ENCODE measurements around the gene PTCHD1. TPM values are rescaled to one million over a fixed set of nuclear protein-coding genes. Genes with fewer than 3 reads are reported as not detected.

The PTCHD1 gene
- total RNA-seq, 2 experiments from 2014 or later: not detected

DNA sequence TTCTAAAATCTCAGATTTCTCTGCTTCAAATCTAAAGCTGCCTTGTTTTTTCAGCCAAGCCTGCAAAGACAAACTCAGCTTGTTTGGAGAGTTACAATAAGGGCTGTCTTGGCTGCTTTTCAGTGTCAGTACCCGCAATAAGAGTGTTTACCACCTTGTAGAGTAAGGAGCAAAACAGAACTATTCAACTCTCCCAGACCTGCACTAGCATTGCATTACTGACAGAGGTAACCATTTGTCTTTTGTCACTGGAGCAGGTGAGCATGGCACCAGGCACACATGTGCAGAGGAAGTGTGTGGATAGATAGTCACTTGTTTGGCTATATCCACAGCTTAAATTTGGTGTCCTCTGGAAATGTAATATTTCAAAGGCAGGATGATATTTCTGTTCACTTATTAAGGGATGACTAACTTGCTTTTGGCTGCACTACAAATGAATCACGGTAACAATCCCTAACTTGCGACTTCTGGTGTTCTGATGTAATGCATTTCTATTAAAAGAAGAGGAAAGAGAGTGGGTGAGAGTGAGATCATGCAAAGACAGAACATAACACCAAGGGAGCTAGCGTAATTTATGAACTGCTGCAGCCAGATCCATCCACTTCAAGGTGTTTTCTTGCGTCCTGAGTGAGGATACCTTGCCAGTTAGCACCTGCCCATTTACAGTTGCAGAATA is 38.6 kb downstream of the PTCHD1 start:
- Mint-ChIP-seq H3K9me3 (no peaks in the 10 kb centered on the region), H3K36me3 (ENCODE audit: low read depth) (no peaks in the 10 kb centered on the region), H3K4me1 (no peaks in the 10 kb centered on the region), H3K27me3 (no peaks in the 10 kb centered on the region), H3K27ac (no peak overlapping the region), H3K4me3 (no peak overlapping the region)
- CTCF ChIA-PET: no interaction called here
- POLR2A ChIA-PET: no interaction called here
- DNase-seq: no peak

DNA sequence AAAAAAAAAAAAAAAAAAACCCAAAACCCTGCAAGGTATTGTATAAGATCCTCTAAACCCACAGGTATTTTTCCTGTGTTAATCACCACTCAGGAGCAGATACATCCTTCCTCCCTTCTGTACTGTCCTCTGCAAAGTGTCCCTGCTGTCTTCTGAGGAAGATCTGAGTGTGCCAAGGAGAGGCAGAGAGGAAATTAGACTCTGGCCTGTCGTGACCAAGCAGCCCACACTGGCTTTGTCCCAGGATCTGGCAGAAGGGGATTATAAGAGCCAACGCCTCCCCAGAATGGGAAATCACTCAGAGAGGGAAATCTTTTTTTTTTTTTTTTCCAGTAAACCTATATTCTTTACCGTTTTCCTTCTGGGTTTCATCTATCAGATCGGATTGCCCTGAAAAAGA is 39.6 kb downstream of the PTCHD1 start:
- Mint-ChIP-seq H3K27ac (no peak overlapping the region), H3K9me3 (no peaks in the 10 kb centered on the region)
- POLR2A ChIA-PET: no interaction called here

DNA sequence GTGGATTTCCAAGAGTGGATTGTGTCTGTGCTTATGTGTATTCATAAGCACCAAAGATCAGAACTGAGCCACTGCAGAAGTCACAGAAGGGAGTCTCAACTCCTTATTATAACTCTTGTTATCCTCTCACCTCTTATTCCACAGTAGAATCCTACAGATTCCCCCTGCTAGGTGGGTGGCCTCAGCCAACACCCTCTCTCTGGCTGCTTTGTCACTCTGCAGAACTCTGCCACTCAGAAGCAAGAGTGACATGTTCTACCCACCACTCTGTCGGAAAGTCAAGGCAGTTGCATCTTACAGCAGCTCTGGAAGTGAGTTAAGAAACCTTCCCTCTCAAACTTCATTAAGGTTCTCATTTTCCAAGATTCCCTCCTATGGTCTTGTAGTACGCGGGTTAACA is 41.9 kb downstream of the PTCHD1 start:
- Mint-ChIP-seq H3K9me3 (no peaks in the 10 kb centered on the region), H3K4me3 (no peak overlapping the region), H3K4me1 (no peaks in the 10 kb centered on the region), H3K27ac (no peak overlapping the region), H3K27me3 (peaks cover 2% of the 10 kb centered on the region), H3K36me3 (ENCODE audit: low read depth) (no peaks in the 10 kb centered on the region)
- POLR2A ChIA-PET: no interaction called here
- CTCF ChIA-PET: no interaction called here
- no peak for DNase-seq

More for the DNA sequence above, 39.6 kb downstream of the PTCHD1 start:
- DNase-seq: no peak
- Mint-ChIP-seq H3K4me1 (no peaks in the 10 kb centered on the region), H3K36me3 (ENCODE audit: low read depth) (no peaks in the 10 kb centered on the region), H3K4me3 (no peak overlapping the region), H3K27me3 (no peaks in the 10 kb centered on the region)
- CTCF ChIA-PET: no interaction called here

DNA sequence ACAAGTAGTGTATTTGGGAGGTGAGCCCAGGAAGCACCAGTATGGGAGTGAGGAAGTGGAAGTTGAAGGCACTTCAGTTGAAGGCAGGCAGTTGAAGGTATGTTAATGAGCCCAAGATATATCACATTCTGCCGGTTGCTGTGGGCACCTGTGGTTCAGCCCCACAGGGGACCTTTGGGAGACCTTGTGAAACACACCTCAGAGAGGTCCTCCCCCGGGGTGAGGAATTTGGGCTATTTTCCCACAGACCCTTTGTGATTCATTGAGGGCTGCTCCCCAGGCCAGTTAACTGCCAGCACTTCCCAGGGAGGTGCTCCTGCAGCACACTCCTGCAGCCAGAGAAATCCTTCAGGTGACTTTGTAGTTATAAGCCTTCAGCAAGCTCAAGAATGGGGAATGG is 45.9 kb downstream of the PTCHD1 start:
- H3K4me3 Mint-ChIP-seq: no peak overlapping the region
- no peak overlapping the region for H3K27ac Mint-ChIP-seq
- DNase-seq: no peak
- no peaks in the 10 kb centered on the region for H3K4me1 Mint-ChIP-seq
- ChIA-PET CTCF (no interaction called here), POLR2A (no interaction called here)
- peaks cover 4% of the 10 kb centered on the region for H3K27me3 Mint-ChIP-seq
- H3K36me3 Mint-ChIP-seq (ENCODE audit: low read depth): no peaks in the 10 kb centered on the region
- no peaks in the 10 kb centered on the region for H3K9me3 Mint-ChIP-seq

DNA sequence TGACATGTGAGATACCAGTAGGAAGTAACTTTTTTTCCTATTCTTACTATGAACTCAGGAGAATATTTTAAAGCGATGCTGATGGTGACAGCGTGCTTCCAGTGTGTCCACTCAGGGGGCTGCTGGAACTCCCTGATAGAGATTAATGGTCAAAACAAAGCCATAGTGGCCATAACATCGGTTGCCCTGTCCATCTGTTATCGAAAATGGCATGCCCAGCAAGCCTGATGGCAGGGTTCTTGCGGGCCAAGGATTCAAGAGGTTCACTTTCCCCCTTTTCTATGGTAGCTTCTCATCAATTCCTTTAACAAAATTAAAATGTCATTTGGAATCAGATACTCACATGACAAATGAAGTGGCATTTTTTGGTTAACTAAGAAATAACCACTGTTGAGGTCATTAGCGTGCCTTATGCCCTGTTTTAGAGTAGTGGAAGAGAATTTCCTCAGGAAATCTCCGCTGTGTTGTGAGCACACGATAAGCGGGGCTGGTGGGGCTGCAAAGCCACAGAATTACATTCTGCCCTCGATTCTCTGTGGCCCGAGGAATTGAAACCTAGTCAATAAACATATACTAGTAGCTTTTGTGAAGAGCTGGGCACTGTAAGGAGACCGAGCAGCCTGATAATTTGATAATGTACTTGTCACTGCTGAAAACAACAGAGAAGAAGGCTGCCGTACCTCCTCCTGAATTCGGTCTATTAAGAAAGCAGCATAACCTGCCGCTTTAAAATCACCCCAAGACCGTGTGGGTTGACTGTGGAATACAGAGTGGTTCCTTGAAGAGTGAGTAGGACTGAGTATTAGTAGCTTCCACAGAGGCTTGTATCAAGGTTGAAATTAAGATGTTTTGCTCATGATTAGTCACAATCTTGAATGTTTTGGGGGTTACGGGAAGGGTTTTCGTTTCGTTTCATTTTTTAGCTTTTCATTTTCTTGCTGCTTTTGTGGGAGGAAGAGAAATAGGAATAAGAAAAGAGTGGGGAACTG is 46.7 kb downstream of the PTCHD1 start:
- ChIA-PET CTCF (no interaction called here), POLR2A (no interaction called here)
- no peak overlapping the region for H3K4me3 Mint-ChIP-seq
- H3K27me3 Mint-ChIP-seq: peaks cover 4% of the 10 kb centered on the region
- no peak for DNase-seq
- no peaks in the 10 kb centered on the region for H3K36me3 Mint-ChIP-seq (ENCODE audit: low read depth)
- no peaks in the 10 kb centered on the region for H3K4me1 Mint-ChIP-seq
- no peak overlapping the region for H3K27ac Mint-ChIP-seq
- no peaks in the 10 kb centered on the region for H3K9me3 Mint-ChIP-seq

DNA sequence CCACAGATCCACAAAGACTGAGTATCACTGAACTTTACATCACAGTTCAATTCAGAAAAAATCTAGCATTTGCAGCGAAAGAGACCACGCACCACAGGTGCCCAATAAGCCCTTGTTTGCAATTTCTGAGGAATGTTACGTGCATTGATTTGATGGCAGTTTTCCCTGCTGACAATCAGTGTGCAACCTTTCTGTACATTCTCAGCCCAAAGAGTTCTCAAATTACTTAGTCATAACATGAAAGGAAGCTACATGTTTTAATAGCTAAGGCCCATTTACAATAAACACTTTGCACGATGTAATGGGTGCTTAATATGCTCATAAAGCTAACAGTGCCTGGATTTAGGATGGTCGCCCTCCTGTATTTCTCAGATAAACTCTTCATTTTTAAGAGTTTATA is 47.9 kb downstream of the PTCHD1 start:
- H3K36me3 Mint-ChIP-seq (ENCODE audit: low read depth): no peaks in the 10 kb centered on the region
- H3K27me3 Mint-ChIP-seq: peaks cover 4% of the 10 kb centered on the region
- ChIA-PET CTCF (no interaction called here), POLR2A (no interaction called here)
- H3K9me3 Mint-ChIP-seq: no peaks in the 10 kb centered on the region
- H3K4me1 Mint-ChIP-seq: no peaks in the 10 kb centered on the region
- H3K27ac Mint-ChIP-seq: no peak overlapping the region
- no peak for DNase-seq
- no peak overlapping the region for H3K4me3 Mint-ChIP-seq

DNA sequence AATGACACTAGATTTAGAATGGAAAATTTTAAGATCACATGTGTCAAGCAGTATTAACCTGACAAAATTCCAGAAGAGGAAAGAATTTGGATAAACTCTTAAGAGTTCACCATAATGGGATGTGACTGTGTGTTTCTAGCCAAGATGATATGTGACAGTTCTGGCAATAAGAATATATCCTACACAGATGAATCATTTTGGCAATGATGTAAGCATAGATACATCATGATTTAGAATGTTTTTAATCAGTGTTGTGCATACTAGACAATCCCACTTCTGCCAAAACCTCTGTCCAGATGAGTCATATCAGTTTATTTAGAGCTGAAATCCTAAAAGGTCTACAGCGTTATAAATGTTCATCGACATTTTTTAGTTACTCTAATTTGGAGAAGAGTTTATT is 48.8 kb downstream of the PTCHD1 start:
- Mint-ChIP-seq H3K27me3 (peaks cover 4% of the 10 kb centered on the region), H3K9me3 (no peaks in the 10 kb centered on the region), H3K4me1 (no peaks in the 10 kb centered on the region), H3K4me3 (no peak overlapping the region), H3K27ac (no peak overlapping the region), H3K36me3 (ENCODE audit: low read depth) (no peaks in the 10 kb centered on the region)
- no peak for DNase-seq
- POLR2A ChIA-PET: no interaction called here
- CTCF ChIA-PET: no interaction called here

DNA sequence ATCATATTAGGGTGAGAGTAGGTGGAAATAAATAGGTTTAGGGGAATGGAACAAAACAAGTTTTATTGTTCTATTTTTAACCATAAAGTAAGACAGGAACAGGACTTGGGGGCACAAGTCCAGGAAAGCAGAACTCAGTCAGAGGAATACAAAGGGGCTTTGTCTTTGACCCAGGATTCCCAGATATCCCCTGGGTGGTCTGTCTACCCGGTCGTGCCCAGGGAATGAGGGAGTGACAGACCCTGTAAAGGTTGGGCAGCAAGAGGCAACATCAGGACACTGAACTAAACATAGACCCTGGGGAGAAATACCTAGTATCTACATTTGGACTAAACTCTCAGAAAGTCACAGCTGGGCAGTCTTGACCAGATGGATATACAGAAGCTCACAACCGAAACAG is 50.6 kb downstream of the PTCHD1 start:
- H3K9me3 Mint-ChIP-seq: no peaks in the 10 kb centered on the region
- no peaks in the 10 kb centered on the region for H3K4me1 Mint-ChIP-seq
- H3K27ac Mint-ChIP-seq: no peak overlapping the region
- peaks cover 4% of the 10 kb centered on the region for H3K27me3 Mint-ChIP-seq
- H3K36me3 Mint-ChIP-seq (ENCODE audit: low read depth): no peaks in the 10 kb centered on the region
- no peak overlapping the region for H3K4me3 Mint-ChIP-seq
- ChIA-PET CTCF (interaction anchor here (1.1 kb wide), 1 partner anchor 517 kb away, joined by 3 read pairs; no protein-coding TSS in a partner anchor), POLR2A (no interaction called here)
- no peak for DNase-seq

DNA sequence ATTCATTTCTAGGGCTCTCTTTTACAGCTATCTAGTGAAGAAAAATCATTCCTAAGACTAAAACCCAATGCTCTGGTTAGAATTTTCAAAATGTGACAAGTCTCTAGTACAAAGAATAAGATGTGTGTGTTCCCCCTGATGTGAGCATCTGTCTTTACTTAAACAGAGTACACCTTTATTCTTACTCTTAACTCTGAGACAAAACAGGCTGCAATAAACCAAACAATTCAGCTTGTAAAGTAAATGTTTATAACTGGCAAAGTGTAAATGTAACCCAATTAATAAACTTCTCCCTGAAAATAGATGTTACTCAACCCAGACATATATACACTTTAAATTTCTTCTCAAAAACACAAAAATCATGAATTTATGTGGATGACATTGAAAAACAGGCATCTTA is 51.6 kb downstream of the PTCHD1 start:
- no peak for DNase-seq
- ChIA-PET CTCF (interaction anchor here (1.1 kb wide), 1 partner anchor 516 kb away, joined by 3 read pairs; no protein-coding TSS in a partner anchor), POLR2A (no interaction called here)
- no peaks in the 10 kb centered on the region for H3K36me3 Mint-ChIP-seq (ENCODE audit: low read depth)
- no peaks in the 10 kb centered on the region for H3K4me1 Mint-ChIP-seq
- no peaks in the 10 kb centered on the region for H3K9me3 Mint-ChIP-seq
- peaks cover 4% of the 10 kb centered on the region for H3K27me3 Mint-ChIP-seq
- H3K27ac Mint-ChIP-seq: no peak overlapping the region
- H3K4me3 Mint-ChIP-seq: no peak overlapping the region

DNA sequence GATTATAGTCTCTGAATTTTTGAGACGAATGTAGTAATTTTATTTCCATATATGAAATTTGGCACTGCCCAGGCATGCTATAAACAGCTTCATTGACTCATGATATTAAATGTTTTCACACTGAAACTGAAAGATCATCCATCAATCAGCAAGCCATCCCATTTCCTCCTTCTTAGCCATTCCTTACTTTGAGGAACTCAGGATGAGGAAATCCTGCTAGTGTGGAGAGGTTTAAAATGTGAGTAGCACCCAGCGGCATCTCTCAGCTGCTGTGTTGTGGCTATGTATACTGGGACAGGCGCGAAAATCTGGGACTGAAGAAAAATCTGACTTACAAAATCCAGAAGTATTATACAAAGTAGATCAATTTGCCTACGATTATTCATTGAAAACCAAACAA is 52.1 kb downstream of the PTCHD1 start:
- no peak for DNase-seq
- POLR2A ChIA-PET: no interaction called here
- H3K9me3 Mint-ChIP-seq: no peaks in the 10 kb centered on the region
- no peak overlapping the region for H3K27ac Mint-ChIP-seq
- H3K27me3 Mint-ChIP-seq: peaks cover 2% of the 10 kb centered on the region
- CTCF ChIA-PET: no interaction called here
- H3K4me1 Mint-ChIP-seq: no peaks in the 10 kb centered on the region
- no peaks in the 10 kb centered on the region for H3K36me3 Mint-ChIP-seq (ENCODE audit: low read depth)
- no peak overlapping the region for H3K4me3 Mint-ChIP-seq

DNA sequence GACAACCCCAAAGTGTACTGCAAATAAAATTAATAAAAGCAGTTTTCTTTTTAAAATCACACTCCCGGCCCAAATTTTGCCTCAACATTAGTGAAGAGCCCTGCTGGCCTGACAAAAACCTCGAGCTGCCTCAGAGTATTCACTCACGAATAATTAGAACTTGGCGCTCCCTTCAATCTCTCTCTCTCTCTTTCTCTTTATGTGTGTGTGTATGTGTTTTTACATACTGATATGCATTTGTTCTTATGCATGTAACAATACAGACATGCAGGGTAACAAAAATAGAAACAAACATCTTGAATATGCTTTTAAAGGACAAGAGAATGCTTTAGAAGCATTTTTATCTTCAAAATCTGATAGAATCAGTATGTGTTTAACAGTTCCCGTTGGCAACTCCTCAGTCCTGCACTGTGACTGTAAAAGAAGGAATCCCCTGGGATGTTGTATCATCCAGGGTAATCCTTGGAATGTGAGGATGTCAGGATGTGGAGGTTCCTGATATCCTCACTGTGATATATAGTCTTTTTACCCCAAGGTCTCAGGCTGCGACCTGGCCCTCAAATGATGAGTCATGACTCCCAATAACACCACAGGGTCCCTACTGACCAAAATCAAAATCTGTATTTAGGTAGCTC is 53.0 kb downstream of the PTCHD1 start:
- Mint-ChIP-seq H3K4me3 (no peak overlapping the region), H3K36me3 (ENCODE audit: low read depth) (no peaks in the 10 kb centered on the region)
- DNase-seq: no peak

DNA sequence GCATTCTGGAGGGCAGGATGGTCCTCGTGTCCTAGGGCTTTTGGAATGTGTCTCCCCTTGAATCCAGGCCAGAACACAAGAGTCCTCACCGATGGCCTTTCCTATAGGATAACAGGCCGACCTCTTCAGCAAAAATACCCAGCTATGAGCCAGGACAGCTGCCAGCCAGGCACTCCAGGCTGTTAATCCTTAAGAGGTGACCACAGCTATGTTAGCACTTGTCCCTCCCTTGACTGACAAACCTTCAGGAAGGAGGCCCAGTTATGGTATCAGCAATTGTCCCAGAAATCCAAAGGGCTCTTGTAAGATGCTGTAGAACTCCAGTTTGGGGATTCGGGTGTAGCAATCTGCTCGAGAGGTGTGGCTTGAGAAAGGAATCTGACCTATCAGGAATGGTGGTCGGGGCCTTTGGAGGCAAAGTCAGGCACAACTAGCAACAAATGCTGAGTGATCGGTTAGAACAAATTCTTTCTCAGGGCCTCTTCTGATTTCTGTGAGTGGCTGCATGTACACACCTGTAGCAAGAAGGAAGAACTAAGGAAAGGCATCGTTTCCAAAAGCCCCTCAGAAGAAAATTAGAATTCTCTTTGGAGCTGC is 54.6 kb downstream of the PTCHD1 start:
- Mint-ChIP-seq H3K4me1 (no peaks in the 10 kb centered on the region), H3K27me3 (no peaks in the 10 kb centered on the region), H3K27ac (no peak overlapping the region), H3K36me3 (ENCODE audit: low read depth) (no peaks in the 10 kb centered on the region), H3K9me3 (no peaks in the 10 kb centered on the region), H3K4me3 (no peak overlapping the region)
- DNase-seq: no peak
- ChIA-PET POLR2A (no interaction called here), CTCF (no interaction called here)

More for the DNA sequence above, 53.0 kb downstream of the PTCHD1 start:
- Mint-ChIP-seq H3K9me3 (no peaks in the 10 kb centered on the region), H3K27me3 (no peaks in the 10 kb centered on the region), H3K27ac (no peak overlapping the region), H3K4me1 (no peaks in the 10 kb centered on the region)
- ChIA-PET POLR2A (no interaction called here), CTCF (no interaction called here)

DNA sequence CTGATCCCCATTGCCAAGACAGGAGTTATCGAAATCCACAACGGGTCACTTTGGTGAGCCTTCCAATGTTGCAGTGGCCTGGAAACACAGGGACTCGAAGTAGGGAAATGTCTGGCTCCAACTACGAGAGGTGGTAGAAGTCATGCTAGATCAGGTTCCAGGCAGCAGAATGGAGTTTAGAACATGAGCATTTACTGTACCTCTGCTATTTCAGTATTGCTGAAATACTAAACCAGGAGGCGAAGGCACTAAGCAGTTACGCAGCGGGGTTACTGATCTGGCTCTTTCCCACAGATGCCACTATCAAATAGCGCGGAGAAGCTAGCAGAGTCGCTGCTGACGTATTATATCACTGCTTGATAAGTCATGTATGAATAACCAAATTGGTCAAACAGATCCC is 56.3 kb downstream of the PTCHD1 start:
- Mint-ChIP-seq H3K27ac (no peak overlapping the region), H3K36me3 (ENCODE audit: low read depth) (no peaks in the 10 kb centered on the region), H3K4me3 (no peak overlapping the region), H3K4me1 (no peaks in the 10 kb centered on the region), H3K9me3 (no peaks in the 10 kb centered on the region), H3K27me3 (no peaks in the 10 kb centered on the region)
- POLR2A ChIA-PET: no interaction called here
- CTCF ChIA-PET: no interaction called here
- DNase-seq: no peak
